ENCODE results near the gene KCNK18.

The KCNK18 gene

GRCh38 chr10:117248750-117249465, 51.6 kb downstream of the KCNK18 start:
- Histone ChIP-seq H4K20me1 (ENCODE audit: insufficient read depth, low read length) (no peaks in the 10 kb centered on the region), H3K4me2 (ENCODE audit: low read length) (no peak overlapping the region), H3K9ac (ENCODE audit: low read length) (no peak overlapping the region), H3K27me3 (ENCODE audit: insufficient read depth, low read length) (0 out of 2 replicates have a peak, but pooled peaks cover 5% of the 10 kb centered on the region), H3K79me2 (ENCODE audit: insufficient read depth, low read length) (no peaks in the 10 kb centered on the region), H3K36me3 (ENCODE audit: insufficient read depth, low read length) (no peaks in the 10 kb centered on the region), H3K9me3 (ENCODE audit: low read length) (no peaks in the 10 kb centered on the region), H3K9me2 (ENCODE audit: low read depth, low read length) (no peaks in the 10 kb centered on the region), H3K4me3 (ENCODE audit: low read depth, low read length, poor library complexity, severe bottlenecking) (no peak overlapping the region), H2AFZ (ENCODE audit: low read length) (no peak overlapping the region), H3K4me1 (ENCODE audit: insufficient read depth, low read length, severe bottlenecking) (no peaks in the 10 kb centered on the region), H3F3A (ENCODE audit: insufficient read depth, low read length) (no peaks in the 10 kb centered on the region), H3K27ac (ENCODE audit: low read depth, low read length, poor library complexity, severe bottlenecking) (no peak overlapping the region)
- TF ChIP-seq EZH2 (IDR thresholded peaks at IDR 0.05; ENCODE audit: borderline replicate concordance, low read length): no peak
- no peak for TF ChIP-seq CTCF (IDR thresholded peaks at IDR 0.05; ENCODE audit: low read length)

- TF ChIP-seq EZH2 (IDR thresholded peaks at IDR 0.05; ENCODE audit: borderline replicate concordance, low read length) (no peak), CTCF (IDR thresholded peaks at IDR 0.05; ENCODE audit: low read length) (no peak)
- H3K9me2 ChIP-seq (ENCODE audit: low read depth, low read length): no peaks in the 10 kb centered on the region
- no peaks in the 10 kb centered on the region for H3K9me3 ChIP-seq (ENCODE audit: low read length)
- no peaks in the 10 kb centered on the region for H3F3A ChIP-seq (ENCODE audit: insufficient read depth, low read length)
- no peaks in the 10 kb centered on the region for H3K4me1 ChIP-seq (ENCODE audit: insufficient read depth, low read length, severe bottlenecking)
- no peaks in the 10 kb centered on the region for H4K20me1 ChIP-seq (ENCODE audit: insufficient read depth, low read length)
- no peaks in the 10 kb centered on the region for H3K36me3 ChIP-seq (ENCODE audit: insufficient read depth, low read length)
- H2AFZ ChIP-seq (ENCODE audit: low read length): no peak overlapping the region
- no peak overlapping the region for H3K4me3 ChIP-seq (ENCODE audit: low read depth, low read length, poor library complexity, severe bottlenecking)
- no peaks in the 10 kb centered on the region for H3K79me2 ChIP-seq (ENCODE audit: insufficient read depth, low read length)
- 0 out of 2 replicates have a peak, but pooled peaks cover 5% of the 10 kb centered on the region for H3K27me3 ChIP-seq (ENCODE audit: insufficient read depth, low read length)
- no peak overlapping the region for H3K9ac ChIP-seq (ENCODE audit: low read length)
- no peak overlapping the region for H3K4me2 ChIP-seq (ENCODE audit: low read length)
- no peak overlapping the region for H3K27ac ChIP-seq (ENCODE audit: low read depth, low read length, poor library complexity, severe bottlenecking)
Observed at GRCh38 chr10:117249493-117250093, 52.3 kb downstream of the KCNK18 start.

- H3K27ac ChIP-seq (ENCODE audit: low read depth, low read length, poor library complexity, severe bottlenecking): no peak overlapping the region
- no peak overlapping the region for H2AFZ ChIP-seq (ENCODE audit: low read length)
- H3F3A ChIP-seq (ENCODE audit: insufficient read depth, low read length): no peaks in the 10 kb centered on the region
- no peaks in the 10 kb centered on the region for H3K4me1 ChIP-seq (ENCODE audit: insufficient read depth, low read length, severe bottlenecking)
- no peaks in the 10 kb centered on the region for H3K36me3 ChIP-seq (ENCODE audit: insufficient read depth, low read length)
- H3K9me2 ChIP-seq (ENCODE audit: low read depth, low read length): no peaks in the 10 kb centered on the region
- H3K9ac ChIP-seq (ENCODE audit: low read length): no peak overlapping the region
- H3K79me2 ChIP-seq (ENCODE audit: insufficient read depth, low read length): no peaks in the 10 kb centered on the region
- 0 out of 2 replicates have a peak, but pooled peaks cover 5% of the 10 kb centered on the region for H3K27me3 ChIP-seq (ENCODE audit: insufficient read depth, low read length)
- no peak overlapping the region for H3K4me2 ChIP-seq (ENCODE audit: low read length)
- H4K20me1 ChIP-seq (ENCODE audit: insufficient read depth, low read length): no peaks in the 10 kb centered on the region
- TF ChIP-seq EZH2 (IDR thresholded peaks at IDR 0.05; ENCODE audit: borderline replicate concordance, low read length): no peak
- no peaks in the 10 kb centered on the region for H3K9me3 ChIP-seq (ENCODE audit: low read length)
- H3K4me3 ChIP-seq (ENCODE audit: low read depth, low read length, poor library complexity, severe bottlenecking): no peak overlapping the region
Observed at GRCh38 chr10:117250411-117250810, 53.1 kb downstream of the KCNK18 start.
